Thyroid gland (tissue), 4 donors: ENCODE measurements around the gene MID1.

Source experiments
- CTCF ChIP-seq, 6 experiments: fragments of 200-600 bp in 3 of 6; fragments of 450-650 bp in 3 of 6; sonication (generic) in 3 of 6; IDR thresholded peaks; one replicate each; pipeline ENCODE4 v1.5.1; 2016 to 2019; ENCODE audit warnings: antibody characterized with exemption in 6 of 6, mild to moderate bottlenecking in 2 of 6, inconsistent platforms in 1 of 6, moderate library complexity in 1 of 6
- POLR2A ChIP-seq, 2 donors: fragments of 450-650 bp; IDR thresholded peaks; one replicate each; pipeline ENCODE4 v1.6.1; 2017; ENCODE audit warnings: antibody characterized with exemption in 2 of 2, mild to moderate bottlenecking in 2 of 2, moderate library complexity in 1 of 2

- TF ChIP-seq CTCF (IDR thresholded peaks at IDR 0.05) = no peak
- no peak for TF ChIP-seq POLR2A (IDR thresholded peaks at IDR 0.05)
These were observed 31.3 kb downstream of the MID1 start for GRCh38 chrX:10589098-10589497.
